Peyer's patch (tissue), 4 donors: ENCODE results near the gene SLC25A45. TPM values are rescaled to one million over a fixed set of nuclear protein-coding genes. Genes with fewer than 3 reads are reported as not detected.

Source experiments
- DNase-seq, 3 donors: peaks; one replicate each; pipeline ENCODE4 v3.0.0-alpha.2; 2017 to 2019
- H3K27ac ChIP-seq, 4 donors: fragments of 200-600 bp; sonication (generic); one replicate each; pipeline ENCODE4 v1.5.1; 2016 to 2019
- H3K27me3 ChIP-seq, 2 donors: fragments of 200-600 bp; sonication (generic); one replicate each; pipeline ENCODE4 v1.5.1; 2019
- H3K36me3 ChIP-seq, 3 donors: fragments of 200-600 bp; sonication (generic); one replicate each; pipeline ENCODE4 v1.5.1; 2016 to 2019
- H3K4me1 ChIP-seq, 4 donors: fragments of 200-600 bp; sonication (generic); one replicate each; pipeline ENCODE4 v1.5.1; 2016 to 2019
- H3K4me3 ChIP-seq, 4 donors: fragments of 200-600 bp; sonication (generic); 1 replicate in 3 of 4; 2 replicates in 1 of 4; pipeline ENCODE4 v1.5.1; 2016 to 2019; ENCODE audit warnings: mild to moderate bottlenecking in 1 of 4
- H3K9me3 ChIP-seq, 4 donors: fragments of 200-600 bp; sonication (generic); one replicate each; pipeline ENCODE4 v1.5.1; 2016 to 2019; ENCODE audit warnings: mild to moderate bottlenecking in 1 of 4
- POLR2A ChIP-seq, 2 donors: fragments of 450-650 bp; IDR thresholded peaks; one replicate each; pipeline ENCODE4 v1.5.1; 2017; ENCODE audit warnings: antibody characterized with exemption in 2 of 2, mild to moderate bottlenecking in 2 of 2, moderate library complexity in 2 of 2
- total RNA-seq, 4 donors: library from RNA; depleted of rRNA; stranded (reverse); fragments of >200 nt; gene quantifications; one replicate each; pipeline ENCODE4 v1.1.0, GENCODE V29; 2016
- TF ChIP-seq, protein P1 (sequence below), 6 experiments: fragments of 450-650 bp in 4 of 6; fragments of 200-600 bp in 2 of 6; sonication (generic) in 1 of 6; IDR thresholded peaks; one replicate each; pipeline ENCODE4 v1.5.1; 2017 to 2019; ENCODE audit warnings: antibody characterized with exemption in 6 of 6, mild to moderate bottlenecking in 3 of 6, moderate library complexity in 1 of 6

Gene SLC25A45
- total RNA-seq, 4 donors from 2014 or later: 23.3 to 50.6 (median 40.2) TPM

GRCh38 chr11:65378928-65379638, 3.4 kb downstream of the SLC25A45 start:
- TF ChIP-seq, protein P1, sequence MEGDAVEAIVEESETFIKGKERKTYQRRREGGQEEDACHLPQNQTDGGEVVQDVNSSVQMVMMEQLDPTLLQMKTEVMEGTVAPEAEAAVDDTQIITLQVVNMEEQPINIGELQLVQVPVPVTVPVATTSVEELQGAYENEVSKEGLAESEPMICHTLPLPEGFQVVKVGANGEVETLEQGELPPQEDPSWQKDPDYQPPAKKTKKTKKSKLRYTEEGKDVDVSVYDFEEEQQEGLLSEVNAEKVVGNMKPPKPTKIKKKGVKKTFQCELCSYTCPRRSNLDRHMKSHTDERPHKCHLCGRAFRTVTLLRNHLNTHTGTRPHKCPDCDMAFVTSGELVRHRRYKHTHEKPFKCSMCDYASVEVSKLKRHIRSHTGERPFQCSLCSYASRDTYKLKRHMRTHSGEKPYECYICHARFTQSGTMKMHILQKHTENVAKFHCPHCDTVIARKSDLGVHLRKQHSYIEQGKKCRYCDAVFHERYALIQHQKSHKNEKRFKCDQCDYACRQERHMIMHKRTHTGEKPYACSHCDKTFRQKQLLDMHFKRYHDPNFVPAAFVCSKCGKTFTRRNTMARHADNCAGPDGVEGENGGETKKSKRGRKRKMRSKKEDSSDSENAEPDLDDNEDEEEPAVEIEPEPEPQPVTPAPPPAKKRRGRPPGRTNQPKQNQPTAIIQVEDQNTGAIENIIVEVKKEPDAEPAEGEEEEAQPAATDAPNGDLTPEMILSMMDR (IDR thresholded peaks at IDR 0.05): no peak
- TF ChIP-seq POLR2A (IDR thresholded peaks at IDR 0.05): no peak
- peaks cover 12 to 59% (median 15%) of the 10 kb centered on the region in 4 donors for H3K4me1 ChIP-seq
- peak overlapping the region in 2 of 4 donors; percentile 7 to 18 for H3K4me3 ChIP-seq
- DNase-seq: no peak
- H3K36me3 ChIP-seq: peaks cover 0 to 3% (median 0%) of the 10 kb centered on the region in 3 donors
- peak overlapping the region; percentile 42 to 99 (median 83) for H3K27ac ChIP-seq
- H3K9me3 ChIP-seq: no peaks in the 10 kb centered on the region
- no peaks in the 10 kb centered on the region for H3K27me3 ChIP-seq

GRCh38 chr11:65378208-65378927, 4.1 kb downstream of the SLC25A45 start:
- Histone ChIP-seq H3K36me3 (peaks cover 0 to 3% (median 0%) of the 10 kb centered on the region in 3 donors), H3K9me3 (no peaks in the 10 kb centered on the region), H3K27ac (peak overlapping the region; percentile 25 to 97 (median 56)), H3K27me3 (no peaks in the 10 kb centered on the region), H3K4me3 (peak overlapping the region in 2 of 4 donors; percentile 7 to 18), H3K4me1 (peaks cover 11 to 52% (median 15%) of the 10 kb centered on the region in 4 donors)
- TF ChIP-seq, protein P1 (IDR thresholded peaks at IDR 0.05): peak in 1 of 6 experiments; percentile 14
- peak in 1 of 2 donors; percentile 9 for TF ChIP-seq POLR2A (IDR thresholded peaks at IDR 0.05)
- peak in 2 of 3 donors; percentile 76 to 80 for DNase-seq

DNA sequence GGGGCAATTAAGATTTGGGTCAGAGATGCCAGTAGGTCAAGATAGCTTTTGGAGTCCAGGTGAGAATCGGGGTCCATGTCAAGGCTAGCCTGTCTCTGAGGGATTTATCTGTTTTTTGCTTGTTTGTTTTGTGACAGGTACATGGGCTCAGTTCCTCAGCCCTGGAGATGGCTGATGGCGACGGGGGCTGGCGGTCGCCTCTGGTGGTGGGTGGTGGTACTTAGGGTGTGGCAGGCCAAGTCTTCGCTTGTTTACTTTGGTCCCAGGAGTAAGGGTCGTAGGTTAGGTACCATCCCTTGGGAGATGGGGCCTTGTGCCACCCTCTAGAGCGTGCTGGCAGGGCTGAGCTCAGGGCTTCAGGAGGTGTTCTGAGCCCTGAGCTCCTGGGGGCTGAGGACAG, 4.7 kb downstream of the SLC25A45 start:
- peaks cover 0 to 3% (median 0%) of the 10 kb centered on the region in 3 donors for H3K36me3 ChIP-seq
- H3K9me3 ChIP-seq: no peaks in the 10 kb centered on the region
- no peak for DNase-seq
- H3K4me3 ChIP-seq: no peak overlapping the region
- TF ChIP-seq, protein P1 (IDR thresholded peaks at IDR 0.05): peak in 1 of 6 experiments; percentile 19
- TF ChIP-seq POLR2A (IDR thresholded peaks at IDR 0.05): no peak
- peak overlapping the region; percentile 25 to 97 (median 56) for H3K27ac ChIP-seq
- peaks cover 6 to 46% (median 9%) of the 10 kb centered on the region in 4 donors for H3K4me1 ChIP-seq
- no peaks in the 10 kb centered on the region for H3K27me3 ChIP-seq

- H3K4me1 ChIP-seq: peaks cover 6 to 41% (median 8%) of the 10 kb centered on the region in 4 donors
- no peaks in the 10 kb centered on the region for H3K27me3 ChIP-seq
- TF ChIP-seq, protein P1 (IDR thresholded peaks at IDR 0.05): no peak
- no peak for TF ChIP-seq POLR2A (IDR thresholded peaks at IDR 0.05)
- no peak overlapping the region for H3K4me3 ChIP-seq
- no peak overlapping the region for H3K27ac ChIP-seq
- H3K36me3 ChIP-seq: peaks cover 0 to 3% (median 0%) of the 10 kb centered on the region in 3 donors
- DNase-seq: no peak
- H3K9me3 ChIP-seq: no peaks in the 10 kb centered on the region
These were observed 5.4 kb downstream of the SLC25A45 start for GRCh38 chr11:65377036-65377435.

DNA sequence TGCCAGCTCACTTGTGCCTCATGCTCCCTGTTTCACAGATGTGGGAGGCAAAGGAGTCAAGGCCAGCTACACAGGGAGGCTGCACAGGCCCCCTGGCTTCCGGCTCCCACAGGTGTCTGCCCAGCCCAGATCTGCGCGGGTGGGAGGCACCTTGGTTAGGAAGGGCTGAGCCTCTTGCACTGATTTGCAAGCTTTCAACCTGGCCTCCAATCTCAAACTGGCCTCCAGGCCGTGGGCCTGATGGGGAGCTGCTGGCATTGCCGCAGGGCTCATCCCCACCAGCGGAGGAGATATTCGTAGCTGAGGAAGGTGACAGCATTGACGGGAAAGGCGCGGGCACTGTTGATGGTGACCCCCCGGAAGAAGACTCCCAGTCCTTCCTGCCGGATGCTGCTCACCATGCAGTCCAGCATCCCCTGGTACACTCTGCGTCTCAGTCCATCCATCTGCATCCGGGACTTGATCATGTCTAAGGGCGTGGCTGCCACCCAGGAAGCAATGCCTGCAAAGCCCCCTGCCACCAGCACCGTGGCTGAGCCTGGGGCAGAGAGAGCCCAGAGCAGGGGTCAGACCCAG, 6.2 kb downstream of the SLC25A45 start:
- DNase-seq: no peak
- Histone ChIP-seq H3K4me3 (no peak overlapping the region), H3K27me3 (no peaks in the 10 kb centered on the region), H3K4me1 (peaks cover 0 to 33% (median 8%) of the 10 kb centered on the region in 4 donors), H3K27ac (no peak overlapping the region), H3K9me3 (no peaks in the 10 kb centered on the region), H3K36me3 (peaks cover 0 to 3% (median 0%) of the 10 kb centered on the region in 3 donors)
- no peak for TF ChIP-seq POLR2A (IDR thresholded peaks at IDR 0.05)
- TF ChIP-seq, protein P1 (IDR thresholded peaks at IDR 0.05): no peak
